Measurements from ENCODE around the gene PAGR1. TPM values are rescaled to one million over a fixed set of nuclear protein-coding genes. Genes with fewer than 3 reads are reported as not detected.

The PAGR1 gene
- total and polyA plus RNA-seq, 2 of the 8 experiments (the other 6 are each of a cell fraction or from before 2014, with no cell fraction given) = 35.4 to 56.4 TPM

- Histone ChIP-seq H2AK5ac (ENCODE audit: low read depth, low read length) (no peak overlapping the region), H4K20me1 (replicated peaks in 1 of 2; ENCODE audit: control insufficient read depth in 1 of 2, insufficient read depth in 2 of 2, low read length in 2 of 2) (peaks cover 0 to 5% of the 10 kb centered on the region in 2 experiments), H3K56ac (replicated peaks; ENCODE audit: insufficient read length, low read depth, low read length) (no peak overlapping the region), H3K23me2 (ENCODE audit: low read depth, low read length) (peaks cover 2% of the 10 kb centered on the region; the same call in 1 of the 2 replicates), H3K79me2 (ENCODE audit: control insufficient read depth in 1 of 2, insufficient read depth in 2 of 2, low read length in 2 of 2) (peaks cover 0 to 9% of the 10 kb centered on the region in 2 experiments; a peak in 2 of 4 replicates), H3K9ac (replicated peaks in 1 of 4; ENCODE audit: extremely low read depth in 1 of 4, low read depth in 3 of 4, low read length in 3 of 4) (no peak overlapping the region), H2BK12ac (ENCODE audit: low read depth, low read length) (no peak overlapping the region), H4K5ac (ENCODE audit: insufficient read length, low read depth, low read length) (no peak overlapping the region), H3K79me1 (ENCODE audit: low read depth, low read length) (peaks cover 9% of the 10 kb centered on the region), H2AFZ (ENCODE audit: low read length) (no peak overlapping the region), H3K27ac (ENCODE audit: low read depth, low read length) (no peak overlapping the region), H3K4me3 (ENCODE audit: extremely low read depth in 1 of 4, insufficient read depth in 2 of 4, low read depth in 3 of 4, low read length in 4 of 4) (no peak overlapping the region), H3K4me2 (ENCODE audit: insufficient read depth in 1 of 2, low read depth in 2 of 2, low read length in 2 of 2) (no peak overlapping the region), H2BK15ac (ENCODE audit: low read length) (no peak overlapping the region), H2BK5ac (ENCODE audit: low read depth, low read length) (no peak overlapping the region), H3K36me3 (ENCODE audit: control insufficient read depth in 2 of 4, insufficient read depth in 4 of 4, low read length in 3 of 4) (peaks cover 0 to 11% (median 6%) of the 10 kb centered on the region in 4 experiments; a peak in 5 of 8 replicates), H3K9me3 (ENCODE audit: insufficient read depth in 2 of 2, low read depth in 1 of 2, low read length in 1 of 2) (no peaks in the 10 kb centered on the region), H3K14ac (ENCODE audit: insufficient read length) (no peak overlapping the region), H2BK20ac (ENCODE audit: low read length) (no peak overlapping the region), H3K23ac (ENCODE audit: insufficient read length) (no peak overlapping the region), H3K27me3 (replicated peaks in 1 of 4; ENCODE audit: control insufficient read depth in 3 of 4, extremely low read depth in 1 of 4, insufficient read depth in 3 of 4, low read length in 3 of 4) (no peaks in the 10 kb centered on the region), H2BK120ac (replicated peaks; ENCODE audit: low read depth, low read length) (no peak overlapping the region), H4K91ac (replicated peaks; ENCODE audit: insufficient read length, low read length) (no peak overlapping the region), H4K8ac (ENCODE audit: extremely low read depth, insufficient read depth, low read length) (no peak overlapping the region), H3K18ac (ENCODE audit: extremely low read depth, low read length) (no peak overlapping the region), H3K4me1 (replicated peaks in 1 of 4; ENCODE audit: control insufficient read depth in 3 of 4, insufficient read depth in 4 of 4, low read length in 3 of 4) (no peaks in the 10 kb centered on the region), H3K4ac (replicated peaks; ENCODE audit: insufficient read length, low read depth, low read length) (no peak overlapping the region)
- POLR2A ChIA-PET (ENCODE audit: partially characterized antibody) = interaction anchor here (0.7 to 2.5 kb wide), 5 partner anchors 12 to 138 kb away, joined by 3 to 7 read pairs (median 6); partner anchors contain the start of genes HIRIP3 and INO80E
- WGBS, 2 experiments (ENCODE audit: extremely low coverage in 1 of 2, insufficient coverage in 1 of 2, insufficient read length in 1 of 2, insufficient replicate concordance in 2 of 2, low coverage in 1 of 2, low lambda C conversion rate in 2 of 2, missing lambda C conversion rate in 1 of 2) = 90% methylated on average over 7 of the region's 7 CpGs; no CpG with 5 or more reads in 1 of the 2 experiments
- no peak for DNase-seq (ENCODE audit: low read depth in 1 of 2, low spot score in 2 of 2)
- FAIRE-seq = no peak
- CTCF ChIA-PET (ENCODE audit: partially characterized antibody) = interaction anchor here (1.1 to 15.0 kb wide), 5 partner anchors 9 to 149 kb away, joined by 4 to 212 read pairs (median 7); partner anchors contain the start of genes MVP and PAGR1
- TF ChIP-seq BCL11A (IDR thresholded peaks at IDR 0.05; ENCODE audit: low read depth in 2 of 2, low read length in 2 of 2) (no peak), RAD21 (IDR thresholded peaks at IDR 0.05 in 1 of 2, conservative IDR thresholded peaks at IDR 0.05 in 1 of 2; ENCODE audit: low read depth in 2 of 2, low read length in 2 of 2) (no peak), ATF2 (IDR thresholded peaks at IDR 0.05; ENCODE audit: low read length) (no peak), EP300 (IDR thresholded peaks at IDR 0.05; ENCODE audit: borderline replicate concordance in 1 of 2, low read depth in 2 of 2, low read length in 2 of 2) (no peak), EGR1 (IDR thresholded peaks at IDR 0.05; ENCODE audit: borderline replicate concordance, low read depth, low read length) (no peak), BACH1 (IDR thresholded peaks at IDR 0.05; ENCODE audit: low read length) (no peak), SIRT6 (IDR thresholded peaks at IDR 0.05; ENCODE audit: low read length) (no peak), EZH2 (IDR thresholded peaks at IDR 0.05; ENCODE audit: low read depth, low read length, severe bottlenecking) (no peak), SIX5 (IDR thresholded peaks at IDR 0.05; ENCODE audit: low read depth, low read length) (no peak), PHF8 (conservative IDR thresholded peaks at IDR 0.05; ENCODE audit: low read depth, low read length) (no peak)
Observed at GRCh38 chr16:29857133-29857760, 41.3 kb downstream of the PAGR1 start.
